ENCODE measurements around the gene HIKESHI. TPM values are rescaled to one million over a fixed set of nuclear protein-coding genes. Genes with fewer than 3 reads are reported as not detected.

HIKESHI gene
- total and polyA plus RNA-seq, 7 donors: 39.6 to 74.9 (median 45.7) TPM

DNA sequence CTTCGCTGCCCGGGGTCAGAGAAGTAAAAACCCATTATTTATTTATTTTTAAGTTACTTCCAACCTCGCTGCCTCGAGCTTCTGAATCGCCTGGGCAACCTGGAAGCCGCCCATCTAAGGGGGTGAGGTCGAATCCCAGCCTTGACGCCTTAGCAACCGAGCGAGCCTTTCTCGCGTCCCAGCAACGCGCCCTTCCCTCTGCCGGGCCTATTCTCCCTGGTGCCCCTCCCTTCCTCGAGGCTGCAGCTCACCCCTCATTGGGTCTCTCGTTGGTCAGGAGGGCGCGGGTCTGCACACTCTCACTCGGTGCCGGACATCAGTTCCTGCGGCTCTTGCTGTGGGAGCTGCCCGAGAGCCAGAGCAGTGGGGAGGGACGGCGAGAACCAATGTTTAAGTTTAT, 72.5 kb downstream of the HIKESHI start, which contains the start of gene CCDC81:
Gene CCDC81, plus strand, starts transcription at position 302 of the 400 bp plus-strand sequence. CDS start 277 bp downstream, outside the sequence.
- Histone ChIP-seq H3K4me3 (peak within 1 kb of the TSS; percentile 6), H3K27ac (no peak within 1 kb of the TSS), H3K27me3 (ENCODE audit: insufficient read depth in 3 of 3, low read length in 2 of 3) (peaks cover 0 to 2% (median 0%) of the 10 kb centered on the region in 3 donors), H3K9me3 (no peaks in the 10 kb centered on the region), H3K36me3 (ENCODE audit: insufficient read depth in 1 of 2, low read depth in 1 of 2) (no peaks in the 10 kb centered on the region), H3K4me1 (no peaks in the 10 kb centered on the region)
- intact Hi-C loops (cut with DNase I): no loop called here
- WGBS, 3 donors: 11 to 16% (median 15%) methylated on average over 25 of the region's 25 CpGs
- no peak for DNase-seq
- TF ChIP-seq, protein P1, sequence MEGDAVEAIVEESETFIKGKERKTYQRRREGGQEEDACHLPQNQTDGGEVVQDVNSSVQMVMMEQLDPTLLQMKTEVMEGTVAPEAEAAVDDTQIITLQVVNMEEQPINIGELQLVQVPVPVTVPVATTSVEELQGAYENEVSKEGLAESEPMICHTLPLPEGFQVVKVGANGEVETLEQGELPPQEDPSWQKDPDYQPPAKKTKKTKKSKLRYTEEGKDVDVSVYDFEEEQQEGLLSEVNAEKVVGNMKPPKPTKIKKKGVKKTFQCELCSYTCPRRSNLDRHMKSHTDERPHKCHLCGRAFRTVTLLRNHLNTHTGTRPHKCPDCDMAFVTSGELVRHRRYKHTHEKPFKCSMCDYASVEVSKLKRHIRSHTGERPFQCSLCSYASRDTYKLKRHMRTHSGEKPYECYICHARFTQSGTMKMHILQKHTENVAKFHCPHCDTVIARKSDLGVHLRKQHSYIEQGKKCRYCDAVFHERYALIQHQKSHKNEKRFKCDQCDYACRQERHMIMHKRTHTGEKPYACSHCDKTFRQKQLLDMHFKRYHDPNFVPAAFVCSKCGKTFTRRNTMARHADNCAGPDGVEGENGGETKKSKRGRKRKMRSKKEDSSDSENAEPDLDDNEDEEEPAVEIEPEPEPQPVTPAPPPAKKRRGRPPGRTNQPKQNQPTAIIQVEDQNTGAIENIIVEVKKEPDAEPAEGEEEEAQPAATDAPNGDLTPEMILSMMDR (IDR thresholded peaks at IDR 0.05): no peak
- ATAC-seq: no peak

DNA sequence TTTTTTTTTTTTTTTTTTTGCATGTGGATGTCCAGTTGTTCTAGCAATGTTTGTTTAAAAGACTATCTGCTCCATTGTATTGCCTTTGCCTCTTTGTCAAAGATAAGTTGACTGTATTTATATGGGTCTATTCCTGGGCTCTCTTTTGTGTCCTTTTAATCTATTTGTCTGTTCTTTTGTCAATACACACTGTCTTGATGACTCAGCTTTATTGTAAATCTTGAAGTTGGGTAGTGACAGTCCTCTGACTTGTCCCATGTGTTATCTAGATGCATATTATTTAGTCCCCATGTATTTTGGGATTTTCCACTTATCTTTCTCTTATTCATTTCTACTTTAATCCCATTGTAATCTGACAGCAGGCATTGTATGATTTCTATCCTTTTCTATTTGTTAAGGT, 75.9 kb downstream of the HIKESHI start:
- peaks cover 0 to 2% (median 0%) of the 10 kb centered on the region in 3 donors for H3K27me3 ChIP-seq (ENCODE audit: insufficient read depth in 3 of 3, low read length in 2 of 3)
- no peaks in the 10 kb centered on the region for H3K9me3 ChIP-seq
- no peak overlapping the region for H3K27ac ChIP-seq
- TF ChIP-seq, protein P1 (IDR thresholded peaks at IDR 0.05): no peak
- DNase-seq: no peak
- ATAC-seq: no peak
- no peaks in the 10 kb centered on the region for H3K4me1 ChIP-seq
- H3K36me3 ChIP-seq (ENCODE audit: insufficient read depth in 1 of 2, low read depth in 1 of 2): no peaks in the 10 kb centered on the region
- intact Hi-C loops (cut with DNase I): no loop called here
- no peak overlapping the region for H3K4me3 ChIP-seq

DNA sequence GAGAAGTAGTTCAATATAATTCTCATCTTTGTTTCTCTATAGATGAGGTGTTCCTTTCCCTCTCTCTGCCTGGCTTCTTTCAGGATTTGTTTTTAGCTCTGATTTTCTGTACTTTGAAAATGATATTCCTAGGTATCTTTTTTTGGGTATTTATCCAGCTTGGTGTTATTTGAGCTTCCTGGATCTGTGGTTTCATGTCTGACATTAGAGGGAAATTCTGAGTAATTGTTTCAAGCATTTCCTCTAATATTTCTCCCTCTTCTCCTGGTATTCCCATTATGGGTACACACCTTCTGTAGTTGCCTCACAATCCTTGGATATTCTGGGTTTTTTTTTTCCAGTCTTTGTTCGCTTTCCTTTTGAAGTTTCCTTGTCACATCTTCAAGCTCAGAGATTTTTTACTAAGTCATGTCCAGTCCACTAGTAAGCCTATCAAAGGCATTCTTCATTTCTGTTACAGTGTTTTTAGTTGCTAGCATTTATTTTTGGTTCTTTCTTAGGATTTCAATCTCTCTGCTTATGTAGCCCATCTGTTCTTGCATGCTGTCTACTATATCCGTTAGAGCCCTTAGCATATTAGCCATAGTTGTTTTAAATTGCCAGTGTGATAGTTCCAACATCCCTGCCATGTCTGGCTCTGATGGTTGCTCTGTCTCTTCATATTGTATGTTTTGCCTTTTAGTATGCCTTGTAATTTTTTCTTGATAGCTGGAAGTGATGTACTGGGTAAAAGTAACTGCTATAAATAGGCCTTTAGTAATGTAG, 78.4 kb downstream of the HIKESHI start:
- 88 to 92% (median 91%) methylated on average over 2 of the region's 2 CpGs for WGBS, 3 donors
- no peak for ATAC-seq
- intact Hi-C loops (cut with DNase I): no loop called here

DNA sequence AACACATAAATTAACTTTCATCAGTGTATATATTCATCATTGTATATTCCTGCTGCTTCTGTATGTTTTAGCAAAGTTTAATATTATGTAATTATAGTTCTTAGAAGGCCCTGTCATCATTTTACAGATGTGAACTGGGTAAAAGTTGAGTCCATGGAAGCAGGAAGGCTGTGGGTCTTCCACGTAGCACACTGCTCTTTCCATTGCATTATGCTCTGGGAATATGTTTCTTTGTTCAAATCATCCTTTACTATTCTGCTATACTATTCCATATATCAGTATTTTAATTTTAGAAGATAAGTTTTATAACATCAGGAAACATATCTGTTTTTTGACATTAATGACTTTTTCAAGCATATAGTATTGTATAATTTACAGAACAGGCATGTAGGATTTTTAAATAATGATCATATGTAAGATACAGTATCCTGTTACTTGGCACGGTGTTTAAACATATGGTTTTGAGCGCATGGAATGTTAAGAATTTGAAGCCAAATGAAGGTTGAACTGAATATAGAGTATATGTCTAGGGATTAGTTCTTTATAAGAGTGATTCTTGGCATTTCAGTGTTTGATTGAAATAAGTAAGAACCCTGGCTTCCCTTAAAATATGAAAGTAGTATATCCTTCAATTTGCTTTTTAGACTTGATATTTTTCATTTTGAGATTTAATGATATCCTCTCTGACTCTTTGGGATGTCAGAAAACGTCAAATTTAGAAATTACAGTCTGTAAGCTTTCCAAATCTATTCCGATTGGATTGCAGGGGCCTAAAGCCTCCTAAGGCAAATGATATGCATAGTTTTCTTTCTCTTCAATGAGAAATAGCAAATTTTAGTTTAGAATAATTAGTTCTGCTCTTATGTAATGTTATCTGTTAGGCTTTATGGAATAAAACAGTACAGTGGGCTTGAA, 81.3 kb downstream of the HIKESHI start:
- H3K36me3 ChIP-seq (ENCODE audit: insufficient read depth in 1 of 2, low read depth in 1 of 2): no peaks in the 10 kb centered on the region

More for the DNA sequence above, 78.4 kb downstream of the HIKESHI start:
- H3K36me3 ChIP-seq (ENCODE audit: insufficient read depth in 1 of 2, low read depth in 1 of 2): no peaks in the 10 kb centered on the region
- H3K4me3 ChIP-seq: no peak overlapping the region
- H3K4me1 ChIP-seq: no peaks in the 10 kb centered on the region
- H3K27me3 ChIP-seq (ENCODE audit: insufficient read depth in 3 of 3, low read length in 2 of 3): no peaks in the 10 kb centered on the region
- no peaks in the 10 kb centered on the region for H3K9me3 ChIP-seq
- DNase-seq: no peak
- TF ChIP-seq, protein P1 (IDR thresholded peaks at IDR 0.05): no peak
- no peak overlapping the region for H3K27ac ChIP-seq

More for the DNA sequence above, 81.3 kb downstream of the HIKESHI start:
- 63 to 64% (median 63%) methylated on average over 5 of the region's 5 CpGs for WGBS, 3 donors
- TF ChIP-seq, protein P1 (IDR thresholded peaks at IDR 0.05): no peak
- Histone ChIP-seq H3K4me3 (no peak overlapping the region), H3K4me1 (no peaks in the 10 kb centered on the region), H3K27ac (no peak overlapping the region), H3K27me3 (ENCODE audit: insufficient read depth in 3 of 3, low read length in 2 of 3) (no peaks in the 10 kb centered on the region), H3K9me3 (no peaks in the 10 kb centered on the region)
- no peak for DNase-seq
- intact Hi-C loops (cut with DNase I): no loop called here
- no peak for ATAC-seq
